Vagina (tissue), 2 donors: ENCODE data around the gene MROH7. TPM values are rescaled to one million over a fixed set of nuclear protein-coding genes. Genes with fewer than 3 reads are reported as not detected.

ENCODE experiments used
- DNase-seq, 2 donors: peaks; one replicate each; pipeline ENCODE4 v3.0.0-alpha.2; 2017; ENCODE audit errors: extremely low spot score in 2 of 2
- H3K27ac ChIP-seq: fragments of 200-600 bp; sonication (generic); one replicate; pipeline ENCODE4 v1.5.1; 2019
- H3K27me3 ChIP-seq: fragments of 200-600 bp; sonication (generic); one replicate; pipeline ENCODE4 v1.5.1; 2019
- H3K36me3 ChIP-seq, 2 donors: fragments of 200-600 bp; sonication (generic); one replicate each; pipeline ENCODE4 v1.5.1; 2017 to 2019
- H3K4me1 ChIP-seq: fragments of 200-600 bp; sonication (generic); one replicate; pipeline ENCODE4 v1.5.1; 2019
- H3K4me3 ChIP-seq, 2 donors: fragments of 200-600 bp; sonication (generic); 1 replicate in 1 of 2; 2 replicates in 1 of 2; pipeline ENCODE4 v1.5.1; 2016 to 2019
- H3K9me3 ChIP-seq: fragments of 200-600 bp; sonication (generic); one replicate; pipeline ENCODE4 v1.5.1; 2019
- POLR2A ChIP-seq, 2 donors: fragments of 450-650 bp; IDR thresholded peaks; one replicate each; pipeline ENCODE4 v1.6.1; 2017; ENCODE audit warnings: antibody characterized with exemption in 2 of 2, mild to moderate bottlenecking in 2 of 2, moderate library complexity in 2 of 2
- POLR2AphosphoS5 ChIP-seq, 2 donors: sonication (generic); formaldehyde crosslinking; IDR thresholded peaks; one replicate each; pipeline ENCODE4 v1.9.0; 2017; ENCODE audit warnings: antibody characterized with exemption in 2 of 2, mild to moderate bottlenecking in 2 of 2, low read depth in 1 of 2; ENCODE audit not compliant: insufficient read depth in 1 of 2
- intact Hi-C: fragments of 100-400 bp; cut with DNase I; formaldehyde crosslinking; loops from one replicate; pipeline ENCODE4 v1.15.1; 2023
- total RNA-seq: library from RNA; depleted of rRNA; stranded (reverse); fragments of >200 nt; gene quantifications from one replicate; pipeline ENCODE4 v1.2.3, GENCODE V29; 2016
- TF ChIP-seq, protein P1 (sequence below), 3 experiments: fragments of 450-650 bp in 2 of 3; fragments of 200-600 bp in 1 of 3; sonication (generic) in 1 of 3; IDR thresholded peaks; one replicate each; pipeline ENCODE4 v1.5.1; 2017 to 2019; ENCODE audit warnings: antibody characterized with exemption in 3 of 3, mild to moderate bottlenecking in 2 of 3, moderate library complexity in 2 of 3

The MROH7 gene
- total RNA-seq, 1 donor from 2014 or later, result 7.4 TPM

DNA sequence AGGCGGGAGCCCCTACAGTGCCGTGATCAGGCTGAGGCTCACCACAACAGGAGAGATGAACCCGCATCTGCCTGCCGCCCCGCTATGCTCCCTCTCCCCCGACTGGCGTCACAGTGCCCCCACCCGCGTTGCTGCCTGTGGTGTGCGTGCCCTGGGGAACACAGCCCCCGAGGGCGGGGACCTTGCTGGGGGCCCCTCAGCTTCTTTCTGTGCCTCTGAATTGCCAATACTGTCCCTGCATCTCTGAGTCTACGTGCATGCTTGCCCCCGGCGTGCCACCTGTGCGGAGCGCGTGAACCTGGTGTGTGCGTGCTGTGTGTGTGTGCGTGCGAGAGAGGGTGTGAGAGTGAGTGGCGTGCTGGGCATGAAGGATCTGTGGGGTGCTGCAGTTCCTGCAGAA, 112.5 kb downstream of the MROH7 start:
- TF ChIP-seq POLR2AphosphoS5 (IDR thresholded peaks at IDR 0.05; ENCODE audit: insufficient read depth in 1 of 2, low read depth in 1 of 2) (no peak), POLR2A (IDR thresholded peaks at IDR 0.05) (no peak)
- TF ChIP-seq, protein P1, sequence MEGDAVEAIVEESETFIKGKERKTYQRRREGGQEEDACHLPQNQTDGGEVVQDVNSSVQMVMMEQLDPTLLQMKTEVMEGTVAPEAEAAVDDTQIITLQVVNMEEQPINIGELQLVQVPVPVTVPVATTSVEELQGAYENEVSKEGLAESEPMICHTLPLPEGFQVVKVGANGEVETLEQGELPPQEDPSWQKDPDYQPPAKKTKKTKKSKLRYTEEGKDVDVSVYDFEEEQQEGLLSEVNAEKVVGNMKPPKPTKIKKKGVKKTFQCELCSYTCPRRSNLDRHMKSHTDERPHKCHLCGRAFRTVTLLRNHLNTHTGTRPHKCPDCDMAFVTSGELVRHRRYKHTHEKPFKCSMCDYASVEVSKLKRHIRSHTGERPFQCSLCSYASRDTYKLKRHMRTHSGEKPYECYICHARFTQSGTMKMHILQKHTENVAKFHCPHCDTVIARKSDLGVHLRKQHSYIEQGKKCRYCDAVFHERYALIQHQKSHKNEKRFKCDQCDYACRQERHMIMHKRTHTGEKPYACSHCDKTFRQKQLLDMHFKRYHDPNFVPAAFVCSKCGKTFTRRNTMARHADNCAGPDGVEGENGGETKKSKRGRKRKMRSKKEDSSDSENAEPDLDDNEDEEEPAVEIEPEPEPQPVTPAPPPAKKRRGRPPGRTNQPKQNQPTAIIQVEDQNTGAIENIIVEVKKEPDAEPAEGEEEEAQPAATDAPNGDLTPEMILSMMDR (IDR thresholded peaks at IDR 0.05), result no peak
- intact Hi-C loops, result no loop called here

DNA sequence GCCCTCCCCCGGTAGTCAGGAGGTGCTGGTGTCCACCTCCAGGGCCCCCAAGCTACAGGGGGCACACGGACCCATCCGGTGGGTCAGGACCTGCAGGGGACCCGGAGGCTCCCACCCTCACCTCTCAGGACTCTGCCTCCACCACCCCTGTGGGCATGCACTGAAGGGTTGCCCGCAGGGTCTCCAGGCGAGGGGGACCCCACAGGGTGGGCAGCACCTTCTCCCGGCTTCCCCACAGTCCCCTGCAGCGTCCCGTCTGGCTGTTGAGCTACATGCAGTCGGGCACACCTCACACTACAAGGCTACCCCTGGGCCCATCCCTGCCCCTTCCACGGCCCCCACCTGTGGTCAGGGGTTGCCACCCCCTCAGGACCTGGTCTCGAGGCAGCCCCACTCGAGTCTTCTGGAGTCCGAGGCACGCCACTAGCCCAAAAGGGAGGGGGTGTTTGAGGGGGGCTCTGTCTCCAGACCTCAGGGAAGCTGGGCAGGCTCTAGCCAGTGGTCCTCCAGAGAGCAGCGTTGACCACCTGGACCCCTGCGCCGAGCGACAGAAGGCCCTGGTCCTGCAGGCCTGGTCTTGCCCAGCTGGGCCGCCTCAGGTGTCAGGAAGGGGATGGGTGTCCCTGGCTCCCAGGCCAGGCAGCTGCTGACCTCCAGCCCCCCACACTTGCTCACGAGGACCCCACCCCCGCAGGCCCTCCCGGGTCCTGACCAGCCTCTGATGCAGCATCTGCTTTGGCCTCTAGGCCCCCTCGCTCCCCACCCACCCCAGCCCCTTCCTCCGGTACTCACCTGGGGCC, 113.1 kb downstream of the MROH7 start:
- Histone ChIP-seq H3K27me3 (no peaks in the 10 kb centered on the region), H3K27ac (no peak overlapping the region), H3K9me3 (no peaks in the 10 kb centered on the region), H3K36me3 (peaks cover 0 to 14% of the 10 kb centered on the region in 2 donors), H3K4me3 (no peak overlapping the region), H3K4me1 (no peaks in the 10 kb centered on the region)
- intact Hi-C loops, result no loop called here
- DNase-seq, result no peak
- TF ChIP-seq POLR2AphosphoS5 (IDR thresholded peaks at IDR 0.05; ENCODE audit: insufficient read depth in 1 of 2, low read depth in 1 of 2), result no peak
- TF ChIP-seq POLR2A (IDR thresholded peaks at IDR 0.05), result no peak
- TF ChIP-seq, protein P1 (IDR thresholded peaks at IDR 0.05), result no peak

More for the DNA sequence above, 112.5 kb downstream of the MROH7 start:
- no peak overlapping the region for H3K27ac ChIP-seq
- no peak for DNase-seq
- no peaks in the 10 kb centered on the region for H3K9me3 ChIP-seq
- no peaks in the 10 kb centered on the region for H3K4me1 ChIP-seq
- H3K36me3 ChIP-seq, result peaks cover 0 to 14% of the 10 kb centered on the region in 2 donors
- no peaks in the 10 kb centered on the region for H3K27me3 ChIP-seq
- no peak overlapping the region for H3K4me3 ChIP-seq

DNA sequence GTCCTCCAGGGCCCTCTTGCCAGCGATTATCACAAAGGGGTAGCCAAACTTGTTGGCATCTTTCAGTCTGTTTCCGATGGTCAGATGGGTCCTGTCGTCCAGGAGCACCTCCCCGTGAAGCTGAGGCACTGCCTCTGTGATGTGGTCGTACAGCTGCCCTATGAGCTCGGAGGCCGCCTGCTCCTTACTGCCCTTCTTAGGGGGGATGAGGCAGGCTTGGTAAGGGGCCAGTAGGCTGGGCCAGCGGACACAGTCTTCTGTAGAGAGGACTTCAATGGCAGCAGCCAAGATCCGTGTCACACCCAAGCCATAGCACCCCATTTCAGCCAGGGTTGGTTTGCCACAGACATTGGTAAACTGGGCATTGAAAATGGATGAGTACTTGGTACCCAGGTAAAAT, 116.2 kb downstream of the MROH7 start:
- no peak for DNase-seq
- Histone ChIP-seq H3K27me3 (no peaks in the 10 kb centered on the region), H3K36me3 (peaks cover 0 to 14% of the 10 kb centered on the region in 2 donors), H3K4me1 (peaks cover 1% of the 10 kb centered on the region), H3K27ac (no peak overlapping the region), H3K4me3 (no peak overlapping the region), H3K9me3 (no peaks in the 10 kb centered on the region)
- TF ChIP-seq POLR2AphosphoS5 (IDR thresholded peaks at IDR 0.05; ENCODE audit: insufficient read depth in 1 of 2, low read depth in 1 of 2) (no peak), POLR2A (IDR thresholded peaks at IDR 0.05) (no peak)
- TF ChIP-seq, protein P1 (IDR thresholded peaks at IDR 0.05), result no peak
- intact Hi-C loops, result no loop called here

DNA sequence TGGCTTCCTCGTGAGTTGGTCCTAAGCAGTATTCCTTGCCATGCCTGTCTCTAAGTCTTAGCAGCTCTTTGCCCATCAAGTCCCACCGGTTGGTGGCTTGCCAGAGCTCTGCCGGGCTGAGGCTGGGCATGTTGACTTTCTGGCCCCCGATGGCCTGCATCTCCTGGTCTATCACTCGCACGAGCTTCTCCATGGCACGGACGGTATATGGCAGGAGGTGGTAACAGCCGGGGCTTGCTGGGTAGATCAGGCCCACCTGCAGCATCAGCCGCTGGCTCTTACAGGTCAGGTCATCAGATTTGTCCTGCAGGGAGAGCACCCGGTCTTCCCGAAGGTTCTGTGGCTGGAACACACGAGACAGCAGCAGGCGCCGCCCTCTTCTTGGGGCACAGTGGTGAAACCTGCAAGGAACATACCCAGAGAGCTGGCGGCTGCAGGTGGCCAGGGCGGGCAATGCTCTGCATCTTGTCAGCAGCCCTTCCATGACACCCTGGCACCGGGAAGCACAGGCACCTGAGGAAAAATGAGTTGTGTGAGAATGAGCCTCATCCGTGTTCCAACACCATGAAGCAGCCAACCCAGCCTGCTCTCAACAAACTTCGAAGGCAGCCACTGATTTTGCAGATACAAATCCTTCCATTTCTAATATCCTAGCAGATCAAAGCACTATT, 117.2 kb downstream of the MROH7 start:
- Histone ChIP-seq H3K4me3 (no peak overlapping the region), H3K27me3 (no peaks in the 10 kb centered on the region), H3K4me1 (peaks cover 10% of the 10 kb centered on the region), H3K36me3 (peaks cover 0 to 14% of the 10 kb centered on the region in 2 donors), H3K27ac (no peak overlapping the region), H3K9me3 (no peaks in the 10 kb centered on the region)
- intact Hi-C loops, result no loop called here
- no peak for DNase-seq
- TF ChIP-seq POLR2AphosphoS5 (IDR thresholded peaks at IDR 0.05; ENCODE audit: insufficient read depth in 1 of 2, low read depth in 1 of 2) (no peak), POLR2A (IDR thresholded peaks at IDR 0.05) (no peak)
- TF ChIP-seq, protein P1 (IDR thresholded peaks at IDR 0.05), result no peak

Other genes with a start within 250 kb of the MROH7 start
- gene SSBP3, start 235.4 kb upstream of the MROH7 start, total RNA-seq, result 70.7 TPM
- gene ACOT11, start 93.6 kb upstream of the MROH7 start, total RNA-seq, result 26.0 TPM
- gene FAM151A, start 18.3 kb upstream of the MROH7 start, total RNA-seq, result not detected
- gene TTC4, start 74.1 kb downstream of the MROH7 start, total RNA-seq, result 12.8 TPM
- gene PARS2, start 122.7 kb downstream of the MROH7 start, total RNA-seq, result 5.2 TPM
- 43.5 TPM for gene TTC22, start 159.5 kb downstream of the MROH7 start, total RNA-seq
- 141 TPM for gene DHCR24, start 245.4 kb downstream of the MROH7 start, total RNA-seq